C4-2B (cell line): ENCODE data around the gene C1RL.
"Not testable (repeated sequence)": the region's sequence is repeated elsewhere in the genome, so short reads cannot be mapped to it uniquely, and the experiment has no call there.

Source experiments
- H3K27ac ChIP-seq: fragments of 450-650 bp; 2 replicates; pipeline ENCODE4 v1.5.1; 2017
- ZFX ChIP-seq: fragments of 450-650 bp; IDR thresholded peaks from 2 replicates; pipeline ENCODE4 v1.6.1; 2017
- TF ChIP-seq, protein P1 (sequence below): fragments of 450-650 bp; conservative IDR thresholded peaks from 2 replicates; pipeline ENCODE4 v1.5.1; 2017; ENCODE audit warnings: mild to moderate bottlenecking

Gene C1RL

DNA sequence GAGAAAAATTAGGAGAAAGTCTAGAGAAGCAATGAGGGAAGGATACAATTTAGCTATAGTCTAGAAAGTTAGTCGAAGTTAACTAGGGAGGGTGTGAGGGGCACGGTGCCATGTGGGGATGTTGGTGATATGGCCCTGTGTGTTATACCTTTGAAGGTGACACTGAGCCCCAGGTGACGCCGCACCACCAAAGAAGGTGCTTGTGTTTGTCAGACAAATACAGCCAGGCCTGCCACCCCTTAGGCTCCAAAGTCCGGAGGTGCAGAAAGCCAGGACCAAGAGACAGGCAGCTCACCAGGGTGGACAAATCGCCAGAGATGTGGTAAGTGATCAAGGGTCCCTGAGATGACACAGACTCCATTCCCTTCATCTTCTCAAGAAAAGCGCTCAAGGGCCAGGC is 47.4 kb downstream of the C1RL start:
- H3K27ac ChIP-seq = no peak overlapping the region
- TF ChIP-seq, protein P1, sequence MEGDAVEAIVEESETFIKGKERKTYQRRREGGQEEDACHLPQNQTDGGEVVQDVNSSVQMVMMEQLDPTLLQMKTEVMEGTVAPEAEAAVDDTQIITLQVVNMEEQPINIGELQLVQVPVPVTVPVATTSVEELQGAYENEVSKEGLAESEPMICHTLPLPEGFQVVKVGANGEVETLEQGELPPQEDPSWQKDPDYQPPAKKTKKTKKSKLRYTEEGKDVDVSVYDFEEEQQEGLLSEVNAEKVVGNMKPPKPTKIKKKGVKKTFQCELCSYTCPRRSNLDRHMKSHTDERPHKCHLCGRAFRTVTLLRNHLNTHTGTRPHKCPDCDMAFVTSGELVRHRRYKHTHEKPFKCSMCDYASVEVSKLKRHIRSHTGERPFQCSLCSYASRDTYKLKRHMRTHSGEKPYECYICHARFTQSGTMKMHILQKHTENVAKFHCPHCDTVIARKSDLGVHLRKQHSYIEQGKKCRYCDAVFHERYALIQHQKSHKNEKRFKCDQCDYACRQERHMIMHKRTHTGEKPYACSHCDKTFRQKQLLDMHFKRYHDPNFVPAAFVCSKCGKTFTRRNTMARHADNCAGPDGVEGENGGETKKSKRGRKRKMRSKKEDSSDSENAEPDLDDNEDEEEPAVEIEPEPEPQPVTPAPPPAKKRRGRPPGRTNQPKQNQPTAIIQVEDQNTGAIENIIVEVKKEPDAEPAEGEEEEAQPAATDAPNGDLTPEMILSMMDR = no peak
- TF ChIP-seq ZFX = no peak

DNA sequence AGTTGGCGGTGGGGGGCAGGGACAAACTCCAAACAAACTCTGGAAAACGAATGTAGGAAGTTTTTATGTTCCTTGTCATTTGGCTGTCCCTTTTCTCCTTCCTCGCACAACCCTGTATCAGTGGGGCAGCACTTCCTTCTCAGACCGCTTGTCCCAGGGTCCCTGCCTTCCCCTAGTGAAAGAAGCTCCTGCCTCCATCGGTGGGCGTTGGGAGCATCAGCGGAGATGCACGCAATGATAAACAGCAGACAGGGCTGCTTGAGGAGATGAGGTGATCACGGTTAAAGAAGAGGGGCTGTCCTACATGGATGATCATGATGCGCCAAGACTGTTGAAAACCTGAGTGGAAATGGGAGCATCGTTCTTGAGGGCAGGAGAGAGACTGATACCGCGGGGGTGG is 47.9 kb downstream of the C1RL start:
- no peak overlapping the region for H3K27ac ChIP-seq
- no peak for TF ChIP-seq ZFX
- TF ChIP-seq, protein P1 = no peak

DNA sequence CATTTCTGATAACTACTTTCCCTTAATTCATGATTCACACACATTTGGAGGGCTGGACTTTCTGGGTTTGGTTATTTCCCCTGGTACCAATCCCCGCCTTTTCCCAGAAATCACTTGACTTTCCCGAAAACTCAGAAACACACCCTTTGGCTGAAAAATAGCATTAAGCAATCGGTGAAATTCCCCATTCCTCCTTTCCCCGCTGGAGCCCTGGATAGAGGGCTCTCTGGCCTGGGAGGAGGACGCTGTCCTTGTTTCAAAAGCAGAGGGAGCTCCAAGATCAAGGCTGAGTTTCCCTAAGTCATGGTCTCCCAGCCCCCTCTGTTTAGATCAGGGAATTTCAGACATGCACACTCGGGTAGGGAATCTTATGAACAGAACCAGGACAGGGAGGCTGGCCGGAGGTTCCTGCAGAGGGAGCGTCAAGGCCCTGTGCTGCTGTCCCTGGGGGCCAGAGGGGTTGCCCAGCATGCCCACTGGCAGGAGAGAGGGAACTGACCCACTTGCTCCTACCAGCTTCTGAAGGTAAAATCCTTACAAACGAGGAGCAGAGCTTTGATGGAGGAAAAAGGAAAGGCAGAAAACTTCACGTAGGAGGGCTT is 48.6 kb downstream of the C1RL start, which contains the start of gene C1S:
TSS of gene C1S (plus strand) at position 366 of the 602 bp plus-strand sequence. CDS start 1,195 bp downstream, outside the sequence.
- H3K27ac ChIP-seq = no peak within 1 kb of the TSS
- TF ChIP-seq ZFX = no peak
- TF ChIP-seq, protein P1 = no peak

DNA sequence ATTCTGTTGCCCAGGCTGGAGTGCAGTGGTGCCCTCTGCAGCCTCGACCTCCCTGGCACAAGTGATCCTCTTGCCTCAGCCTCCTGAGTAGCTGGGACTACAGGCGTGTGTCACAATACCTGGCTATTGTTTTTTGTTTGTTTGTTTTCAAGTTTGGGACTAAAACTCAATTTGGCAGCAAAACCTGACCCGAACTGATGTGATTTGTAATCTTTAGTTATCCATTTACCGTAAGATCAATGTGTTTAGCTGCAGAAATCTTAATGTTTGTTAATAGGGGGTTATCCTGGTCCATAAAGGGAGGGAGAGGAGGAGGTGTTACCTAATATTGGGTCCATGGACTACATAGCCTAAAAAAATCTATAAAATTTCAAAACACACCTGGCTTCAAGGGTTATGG is 49.2 kb downstream of the C1RL start:
- TF ChIP-seq, protein P1 = no peak
- TF ChIP-seq ZFX = no peak
- H3K27ac ChIP-seq = no peak overlapping the region

DNA sequence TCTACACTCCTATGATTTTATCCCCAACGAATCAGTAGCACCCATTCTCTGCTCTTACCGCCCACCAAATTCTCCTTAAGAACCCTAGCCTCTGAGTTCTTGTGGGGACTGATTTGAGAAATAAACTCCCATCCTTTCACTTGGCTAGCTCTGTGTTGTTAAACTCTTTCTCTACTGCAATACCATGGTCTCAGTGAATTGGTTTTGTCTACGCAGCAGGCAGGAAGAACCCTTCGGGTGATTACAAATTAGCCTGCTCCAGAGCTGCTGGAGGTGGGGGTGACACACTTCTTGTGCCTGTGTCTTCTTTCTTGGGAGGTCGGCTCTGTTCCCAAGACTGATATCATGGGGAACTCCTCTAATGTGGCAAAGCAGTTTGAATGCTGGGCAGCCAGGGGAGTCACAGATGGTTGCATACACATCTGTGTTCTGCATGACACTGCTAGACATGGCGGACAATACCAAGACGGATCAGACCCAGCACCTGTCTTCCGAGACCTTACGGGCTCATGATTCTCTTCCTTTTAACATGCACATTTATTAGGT is 50.1 kb downstream of the C1RL start:
- TF ChIP-seq, protein P1 = no peak
- TF ChIP-seq ZFX = no peak; the same call in 1 of the 2 replicates
- no peak overlapping the region for H3K27ac ChIP-seq

DNA sequence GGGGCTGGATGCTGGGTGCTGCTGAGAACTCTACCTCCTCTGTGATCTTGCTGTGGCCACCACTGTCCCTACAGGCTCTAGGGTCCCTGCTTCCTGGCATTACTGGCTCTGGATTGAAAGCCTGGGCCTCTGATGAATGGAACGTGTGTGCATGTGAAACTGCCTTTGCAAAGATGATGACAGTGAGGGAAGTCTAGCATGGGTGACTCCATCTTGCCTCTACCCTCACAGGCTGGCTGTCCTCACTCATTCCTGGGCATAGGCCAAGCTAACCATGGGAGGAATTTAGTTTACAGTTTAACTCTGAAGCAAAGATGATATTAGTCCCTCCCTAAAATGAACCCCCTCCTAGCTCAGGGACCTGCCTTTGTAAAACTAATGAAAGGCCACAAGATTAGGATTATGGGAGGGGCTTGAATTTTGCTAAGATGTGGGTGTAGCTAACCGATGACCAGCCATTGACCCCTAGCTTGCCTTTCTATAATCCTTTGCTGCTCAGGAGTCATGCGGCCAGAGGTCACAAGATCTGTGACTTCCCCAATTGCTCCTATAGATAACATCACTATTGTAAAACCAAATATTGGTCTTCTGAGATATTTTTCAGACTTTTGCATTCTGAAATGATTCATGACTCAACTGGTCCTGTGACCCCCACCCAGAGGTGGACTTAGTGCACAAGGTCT is 50.7 kb downstream of the C1RL start:
- H3K27ac ChIP-seq = no peak overlapping the region
- TF ChIP-seq ZFX = no peak
- TF ChIP-seq, protein P1 = no peak

DNA sequence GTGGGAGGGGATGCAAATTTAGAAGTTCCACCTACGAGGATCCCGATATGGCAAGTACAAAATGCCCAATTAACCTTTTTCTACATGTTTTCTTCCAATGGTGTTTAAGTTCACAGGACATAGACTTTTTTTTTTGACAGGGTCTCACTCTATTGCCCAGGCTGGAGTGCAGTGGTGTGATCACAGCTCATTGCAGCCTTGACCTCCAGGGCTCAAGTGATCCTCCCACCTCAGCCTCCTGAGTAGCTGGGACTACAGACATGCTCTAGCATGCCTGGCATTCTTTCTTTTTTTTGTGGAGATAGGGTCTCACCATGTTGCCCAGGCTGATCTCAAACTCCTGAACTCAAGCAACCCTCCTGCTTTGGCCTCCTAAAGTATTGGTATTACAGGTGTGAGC is 53.3 kb downstream of the C1RL start:
- H3K27ac ChIP-seq = not testable (repeated sequence)
